ENCODE results near the gene PAPOLA.

PAPOLA gene

DNA sequence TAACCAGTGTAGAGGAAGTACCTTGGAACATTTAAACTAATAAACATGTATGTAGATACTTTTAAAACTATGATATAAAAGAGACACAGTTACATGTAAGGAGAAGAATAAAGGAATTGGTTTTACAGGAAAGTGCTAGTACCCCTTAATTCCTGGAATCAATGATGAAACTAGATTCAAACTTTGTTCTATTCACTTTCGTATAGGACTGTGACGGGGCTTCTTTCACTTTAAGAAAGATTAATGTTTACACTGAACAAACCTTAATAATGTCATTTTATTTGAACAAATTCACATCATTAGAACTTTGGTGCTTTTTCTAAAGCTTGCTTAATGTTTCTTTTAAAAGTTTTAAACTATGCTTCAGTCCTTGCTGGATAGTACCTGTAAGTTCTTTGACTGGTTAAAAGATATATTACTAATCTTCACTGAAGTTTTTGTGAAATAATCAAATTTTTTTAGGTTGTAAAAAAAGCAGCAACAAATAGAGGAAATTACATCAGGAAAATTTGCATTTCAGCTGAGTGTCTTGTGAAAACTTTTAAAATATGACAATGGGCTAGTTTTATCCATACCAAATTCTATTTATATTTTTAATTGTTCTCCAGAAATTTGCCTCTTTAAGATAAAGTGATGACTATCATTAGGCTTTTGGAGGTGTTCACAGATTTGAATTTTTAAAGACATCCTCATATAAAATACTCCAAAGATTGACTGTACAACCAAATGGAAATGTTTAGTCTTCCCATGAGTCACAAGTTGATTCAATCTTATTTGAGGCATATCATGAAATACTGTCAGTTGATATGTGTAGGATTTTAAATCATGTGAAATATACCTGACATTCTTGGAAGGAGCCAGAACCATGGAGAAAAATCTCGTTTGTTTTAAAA, 36.2 kb downstream of the PAPOLA start:
- TF ChIP-seq, protein P1, sequence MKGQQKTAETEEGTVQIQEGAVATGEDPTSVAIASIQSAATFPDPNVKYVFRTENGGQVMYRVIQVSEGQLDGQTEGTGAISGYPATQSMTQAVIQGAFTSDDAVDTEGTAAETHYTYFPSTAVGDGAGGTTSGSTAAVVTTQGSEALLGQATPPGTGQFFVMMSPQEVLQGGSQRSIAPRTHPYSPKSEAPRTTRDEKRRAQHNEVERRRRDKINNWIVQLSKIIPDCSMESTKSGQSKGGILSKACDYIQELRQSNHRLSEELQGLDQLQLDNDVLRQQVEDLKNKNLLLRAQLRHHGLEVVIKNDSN (IDR thresholded peaks at IDR 0.05), result no peak
- TF ChIP-seq NFIC (IDR thresholded peaks at IDR 0.05), result no peak

DNA sequence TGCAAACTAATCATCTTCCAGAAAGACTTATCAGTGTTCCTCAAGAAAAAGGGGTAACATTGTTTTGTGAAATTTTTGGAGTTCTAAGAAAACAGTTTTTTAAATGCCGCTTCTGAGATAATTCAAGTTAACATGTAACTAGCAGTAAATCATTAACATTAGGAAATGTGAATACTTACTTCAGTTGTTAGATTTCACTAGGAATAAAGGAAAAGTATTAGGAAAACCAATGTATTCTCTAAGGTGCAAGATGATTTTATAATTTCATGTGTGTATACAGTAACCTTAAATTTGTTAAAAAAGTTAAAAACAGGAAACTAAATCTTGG, 36.8 kb downstream of the PAPOLA start:
- TF ChIP-seq, protein P1 (IDR thresholded peaks at IDR 0.05), result no peak
- TF ChIP-seq FOXM1 (IDR thresholded peaks at IDR 0.05; ENCODE audit: borderline replicate concordance, low read depth), result no peak
- no peak for TF ChIP-seq ZBTB7A (IDR thresholded peaks at IDR 0.05; ENCODE audit: low read depth)
- TF ChIP-seq, protein P2, sequence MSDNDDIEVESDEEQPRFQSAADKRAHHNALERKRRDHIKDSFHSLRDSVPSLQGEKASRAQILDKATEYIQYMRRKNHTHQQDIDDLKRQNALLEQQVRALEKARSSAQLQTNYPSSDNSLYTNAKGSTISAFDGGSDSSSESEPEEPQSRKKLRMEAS (IDR thresholded peaks at IDR 0.05), result no peak
- no peak for TF ChIP-seq TEAD4 (IDR thresholded peaks at IDR 0.05)
- no peak for TF ChIP-seq TAF1 (IDR thresholded peaks at IDR 0.05; ENCODE audit: low read depth)
- TF ChIP-seq EGR1 (IDR thresholded peaks at IDR 0.05), result no peak

DNA sequence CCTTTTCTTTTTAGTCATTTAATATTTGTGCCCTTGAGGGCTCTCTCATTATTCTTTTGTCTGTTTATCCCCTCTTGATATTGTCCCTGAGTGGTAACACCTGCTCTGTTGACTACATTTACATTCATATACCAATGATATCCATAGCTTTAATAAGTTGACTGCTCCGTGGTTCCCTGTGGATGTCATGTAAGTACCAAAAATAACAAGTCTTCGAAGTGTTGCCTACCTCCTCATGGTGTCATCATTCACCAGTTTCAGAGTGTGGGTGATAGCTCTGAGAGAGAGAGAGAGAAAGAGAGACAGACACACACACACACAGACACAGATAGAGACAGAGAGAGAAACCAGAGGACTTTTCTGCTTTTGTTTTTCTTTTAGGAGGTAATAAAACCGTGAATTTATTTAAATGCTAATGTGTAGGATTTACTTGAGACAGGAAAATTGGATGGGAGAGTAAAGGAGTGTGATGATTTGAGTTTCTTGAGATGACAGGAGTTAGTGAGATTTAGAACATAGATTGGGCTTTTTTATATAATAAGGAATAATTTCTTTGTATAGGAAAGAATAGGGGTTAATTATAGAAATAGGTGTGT, 52.2 kb downstream of the PAPOLA start:
- TF ChIP-seq ZBTB7A (IDR thresholded peaks at IDR 0.05; ENCODE audit: low read depth) (no peak), RAD21 (IDR thresholded peaks at IDR 0.05; ENCODE audit: low read depth) (no peak), TAF1 (IDR thresholded peaks at IDR 0.05; ENCODE audit: low read depth) (no peak), CREB1 (IDR thresholded peaks at IDR 0.05; ENCODE audit: low read depth) (no peak), TCF12 (IDR thresholded peaks at IDR 0.05; ENCODE audit: low read depth) (no peak), CEBPB (IDR thresholded peaks at IDR 0.05) (no peak), EGR1 (IDR thresholded peaks at IDR 0.05) (no peak), EP300 (IDR thresholded peaks at IDR 0.05; ENCODE audit: borderline replicate concordance) (no peak), FOXM1 (IDR thresholded peaks at IDR 0.05; ENCODE audit: borderline replicate concordance, low read depth) (no peak), TEAD4 (IDR thresholded peaks at IDR 0.05) (no peak), NFIC (IDR thresholded peaks at IDR 0.05) (no peak), YY1 (IDR thresholded peaks at IDR 0.05; ENCODE audit: low read depth) (no peak)
- TF ChIP-seq, protein P1 (IDR thresholded peaks at IDR 0.05), result no peak
- TF ChIP-seq, protein P2 (IDR thresholded peaks at IDR 0.05), result no peak
- TF ChIP-seq, protein P3, sequence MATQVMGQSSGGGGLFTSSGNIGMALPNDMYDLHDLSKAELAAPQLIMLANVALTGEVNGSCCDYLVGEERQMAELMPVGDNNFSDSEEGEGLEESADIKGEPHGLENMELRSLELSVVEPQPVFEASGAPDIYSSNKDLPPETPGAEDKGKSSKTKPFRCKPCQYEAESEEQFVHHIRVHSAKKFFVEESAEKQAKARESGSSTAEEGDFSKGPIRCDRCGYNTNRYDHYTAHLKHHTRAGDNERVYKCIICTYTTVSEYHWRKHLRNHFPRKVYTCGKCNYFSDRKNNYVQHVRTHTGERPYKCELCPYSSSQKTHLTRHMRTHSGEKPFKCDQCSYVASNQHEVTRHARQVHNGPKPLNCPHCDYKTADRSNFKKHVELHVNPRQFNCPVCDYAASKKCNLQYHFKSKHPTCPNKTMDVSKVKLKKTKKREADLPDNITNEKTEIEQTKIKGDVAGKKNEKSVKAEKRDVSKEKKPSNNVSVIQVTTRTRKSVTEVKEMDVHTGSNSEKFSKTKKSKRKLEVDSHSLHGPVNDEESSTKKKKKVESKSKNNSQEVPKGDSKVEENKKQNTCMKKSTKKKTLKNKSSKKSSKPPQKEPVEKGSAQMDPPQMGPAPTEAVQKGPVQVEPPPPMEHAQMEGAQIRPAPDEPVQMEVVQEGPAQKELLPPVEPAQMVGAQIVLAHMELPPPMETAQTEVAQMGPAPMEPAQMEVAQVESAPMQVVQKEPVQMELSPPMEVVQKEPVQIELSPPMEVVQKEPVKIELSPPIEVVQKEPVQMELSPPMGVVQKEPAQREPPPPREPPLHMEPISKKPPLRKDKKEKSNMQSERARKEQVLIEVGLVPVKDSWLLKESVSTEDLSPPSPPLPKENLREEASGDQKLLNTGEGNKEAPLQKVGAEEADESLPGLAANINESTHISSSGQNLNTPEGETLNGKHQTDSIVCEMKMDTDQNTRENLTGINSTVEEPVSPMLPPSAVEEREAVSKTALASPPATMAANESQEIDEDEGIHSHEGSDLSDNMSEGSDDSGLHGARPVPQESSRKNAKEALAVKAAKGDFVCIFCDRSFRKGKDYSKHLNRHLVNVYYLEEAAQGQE (IDR thresholded peaks at IDR 0.05; ENCODE audit: low read depth), result no peak

DNA sequence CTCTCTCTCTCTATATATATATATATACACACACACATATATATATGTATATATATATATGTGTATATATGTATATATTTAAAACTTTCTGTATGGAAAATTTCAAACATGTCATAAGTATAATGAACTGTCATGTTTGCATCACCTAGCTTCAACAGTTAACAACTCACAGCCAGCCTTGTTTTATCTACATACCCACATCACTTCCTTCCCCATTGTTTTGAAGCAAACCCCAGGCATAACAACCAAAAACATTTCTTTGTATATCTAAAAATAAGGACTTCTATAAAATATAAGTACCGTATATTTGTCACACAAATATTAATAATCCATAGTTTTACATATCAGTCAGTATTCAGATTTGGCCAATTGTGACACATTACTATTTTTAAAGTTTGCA, 57.4 kb downstream of the PAPOLA start:
- TF ChIP-seq, protein P2 (IDR thresholded peaks at IDR 0.05), result no peak
- TF ChIP-seq FOXM1 (IDR thresholded peaks at IDR 0.05; ENCODE audit: borderline replicate concordance, low read depth), result no peak
- TF ChIP-seq TCF12 (IDR thresholded peaks at IDR 0.05; ENCODE audit: low read depth), result no peak
- TF ChIP-seq, protein P3 (IDR thresholded peaks at IDR 0.05; ENCODE audit: low read depth), result no peak
- no peak for TF ChIP-seq EGR1 (IDR thresholded peaks at IDR 0.05)
- TF ChIP-seq RAD21 (IDR thresholded peaks at IDR 0.05; ENCODE audit: low read depth), result no peak

DNA sequence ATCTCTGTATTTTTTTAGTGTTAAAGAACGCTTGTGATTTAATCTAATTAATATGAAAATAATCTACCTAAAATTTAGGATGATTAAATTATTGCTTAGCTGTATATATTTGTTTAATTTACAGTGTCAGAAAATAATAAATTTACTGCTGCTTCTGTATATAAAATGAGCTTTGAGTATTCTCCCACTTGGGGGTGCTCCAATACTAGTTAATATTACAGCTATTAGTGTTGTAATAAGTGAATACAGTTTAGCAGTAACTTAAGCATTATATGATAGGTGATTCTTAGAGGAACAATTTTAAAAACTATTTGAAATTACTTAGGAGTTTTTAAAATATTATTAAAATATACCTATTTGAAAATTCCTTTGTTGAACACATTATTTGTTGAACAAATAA, 62.2 kb downstream of the PAPOLA start:
- TF ChIP-seq EGR1 (IDR thresholded peaks at IDR 0.05) (no peak), TAF1 (IDR thresholded peaks at IDR 0.05; ENCODE audit: low read depth) (no peak), EP300 (IDR thresholded peaks at IDR 0.05; ENCODE audit: borderline replicate concordance) (no peak), FOXM1 (IDR thresholded peaks at IDR 0.05; ENCODE audit: borderline replicate concordance, low read depth) (no peak), YY1 (IDR thresholded peaks at IDR 0.05; ENCODE audit: low read depth) (no peak)
- TF ChIP-seq, protein P2 (IDR thresholded peaks at IDR 0.05), result no peak
